Measurements from ENCODE around the gene PAXX.
A peak's percentile ranks its signal among the peaks of the same experiment; 100 is the strongest.

The PAXX gene

DNA sequence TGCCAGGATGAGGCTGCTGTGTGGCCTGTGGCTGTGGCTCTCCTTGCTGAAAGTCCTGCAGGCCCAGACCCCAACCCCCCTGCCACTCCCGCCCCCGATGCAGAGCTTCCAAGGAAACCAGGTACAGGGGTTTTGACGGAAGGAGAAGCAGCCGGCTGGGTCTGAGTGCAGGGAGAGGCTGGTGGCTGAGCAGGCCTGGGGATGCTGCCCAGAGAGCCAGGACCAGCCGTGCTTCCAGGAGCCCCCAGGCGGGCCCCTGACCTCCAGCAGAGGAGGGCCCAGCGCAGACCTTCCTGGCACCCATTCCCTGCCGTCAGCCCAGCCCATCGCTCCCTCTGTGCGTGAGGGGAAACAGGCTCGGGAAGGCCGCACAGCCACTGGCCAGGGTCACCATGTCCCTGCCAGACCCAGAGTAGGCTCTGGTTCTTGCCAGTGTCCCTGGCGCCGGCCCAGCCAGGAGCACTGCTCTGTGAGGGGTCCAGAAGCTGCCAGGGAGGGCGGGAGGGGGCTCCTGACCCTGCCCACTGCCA, 39.8 kb upstream of the PAXX start:
- intact Hi-C loops (cut with DNase I): no loop called here
- DNase-seq: peak in 3 of 10 donors; percentile 41 to 75 (median 59)

DNA sequence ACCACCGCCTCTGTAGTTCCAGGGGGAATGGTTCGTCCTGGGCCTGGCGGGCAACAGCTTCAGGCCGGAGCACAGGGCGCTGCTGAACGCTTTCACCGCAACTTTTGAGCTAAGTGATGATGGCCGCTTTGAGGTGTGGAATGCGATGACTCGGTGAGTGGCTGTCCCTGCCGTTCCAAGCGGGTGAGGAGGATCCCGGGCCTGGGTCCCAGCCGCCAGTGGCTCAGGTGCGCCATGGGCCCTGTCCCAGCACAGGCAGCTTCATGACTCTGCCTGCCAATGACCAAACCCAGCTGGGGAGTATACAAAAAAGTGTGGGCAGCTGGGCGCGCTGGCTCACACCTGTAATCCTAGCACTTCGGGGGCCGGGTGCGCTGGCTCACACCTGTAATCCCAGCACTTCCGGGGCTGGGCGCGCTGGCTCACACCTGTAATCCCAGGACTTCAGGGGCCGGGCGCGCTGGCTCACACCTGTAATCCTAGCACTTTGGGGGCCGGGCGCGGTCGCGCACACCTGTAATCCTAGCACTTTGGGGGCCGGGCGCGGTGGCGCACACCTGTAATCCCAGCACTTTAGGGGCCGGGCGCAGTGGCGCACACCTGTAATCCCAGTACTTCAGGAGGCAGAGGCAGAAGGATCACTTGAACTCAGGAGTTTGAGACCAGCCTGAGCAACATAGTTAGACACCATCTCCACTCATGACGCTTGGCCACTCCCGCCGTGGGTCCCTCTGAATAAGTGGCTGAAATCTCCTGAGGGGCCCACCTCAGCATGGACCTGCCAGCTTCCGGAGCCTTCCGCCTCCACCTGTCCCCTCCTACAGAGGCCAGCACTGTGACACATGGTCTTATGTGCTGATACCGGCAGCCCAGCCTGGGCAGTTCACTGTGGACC, 39.1 kb upstream of the PAXX start:
- intact Hi-C loops (cut with DNase I): no loop called here
- no peak for DNase-seq

DNA sequence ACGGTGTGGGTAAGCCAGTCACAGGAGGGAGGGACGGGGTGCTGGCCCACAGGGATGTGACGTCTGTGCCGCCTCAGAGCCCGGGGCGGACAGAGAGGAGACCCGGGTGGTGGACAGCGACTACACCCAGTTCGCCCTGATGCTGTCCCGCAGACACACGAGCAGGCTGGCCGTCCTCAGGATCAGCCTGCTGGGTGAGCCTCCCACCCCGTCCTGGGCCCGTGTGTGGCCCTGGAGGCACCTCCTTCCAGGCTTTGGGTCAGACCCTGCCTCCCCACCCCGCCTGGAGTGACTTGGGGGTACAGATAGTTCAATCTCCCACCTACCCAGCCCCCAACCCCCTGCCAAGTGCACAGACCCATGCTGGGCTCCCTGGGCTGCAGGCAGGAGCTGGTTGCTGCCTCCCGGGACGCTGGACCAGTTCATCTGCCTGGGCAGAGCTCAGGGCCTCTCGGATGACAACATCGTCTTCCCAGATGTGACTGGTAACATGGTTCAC, 38.4 kb upstream of the PAXX start:
- intact Hi-C loops (cut with DNase I): no loop called here
- DNase-seq: peak in 1 of 10 donors; percentile 37

DNA sequence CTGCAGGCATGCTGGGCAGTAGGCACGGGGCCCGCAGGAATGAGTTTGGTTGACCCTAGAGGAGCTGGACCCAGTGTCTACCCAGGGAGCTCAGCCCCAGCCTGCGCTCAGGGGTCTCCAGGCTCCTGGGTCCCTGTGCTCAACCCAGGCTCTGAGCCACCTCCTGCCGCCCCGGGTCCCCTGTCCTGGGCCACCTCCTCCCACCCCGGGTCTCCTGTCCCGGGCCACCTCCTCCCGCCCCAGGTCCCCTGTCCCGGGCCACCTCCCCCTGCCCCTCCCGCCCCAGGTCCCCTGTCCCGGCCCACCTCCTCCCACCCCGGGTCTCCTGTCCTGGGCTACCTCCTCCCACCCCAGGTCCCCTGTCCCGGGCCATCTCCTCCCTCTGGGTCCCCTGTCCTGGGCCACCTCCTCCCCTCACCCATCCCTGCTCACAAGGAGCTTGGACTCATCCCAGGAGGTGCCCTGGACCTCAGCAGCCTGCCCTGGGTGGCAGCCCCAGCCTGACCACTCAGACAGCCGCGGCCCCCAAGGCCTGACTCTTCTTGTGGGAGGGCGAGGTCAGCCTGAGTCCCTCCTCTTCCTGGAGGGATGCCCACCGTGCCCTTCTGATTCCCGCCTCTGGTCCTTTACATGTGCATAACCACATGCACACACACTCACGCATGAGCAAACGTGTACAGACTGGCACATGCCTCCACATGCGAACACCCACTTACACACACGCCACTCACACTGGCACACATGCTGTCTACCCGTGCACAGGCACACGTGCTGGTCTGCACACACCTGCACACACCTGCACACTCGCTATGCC, 37.7 kb upstream of the PAXX start:
- intact Hi-C loops (cut with DNase I): no loop called here
- no peak for DNase-seq

DNA sequence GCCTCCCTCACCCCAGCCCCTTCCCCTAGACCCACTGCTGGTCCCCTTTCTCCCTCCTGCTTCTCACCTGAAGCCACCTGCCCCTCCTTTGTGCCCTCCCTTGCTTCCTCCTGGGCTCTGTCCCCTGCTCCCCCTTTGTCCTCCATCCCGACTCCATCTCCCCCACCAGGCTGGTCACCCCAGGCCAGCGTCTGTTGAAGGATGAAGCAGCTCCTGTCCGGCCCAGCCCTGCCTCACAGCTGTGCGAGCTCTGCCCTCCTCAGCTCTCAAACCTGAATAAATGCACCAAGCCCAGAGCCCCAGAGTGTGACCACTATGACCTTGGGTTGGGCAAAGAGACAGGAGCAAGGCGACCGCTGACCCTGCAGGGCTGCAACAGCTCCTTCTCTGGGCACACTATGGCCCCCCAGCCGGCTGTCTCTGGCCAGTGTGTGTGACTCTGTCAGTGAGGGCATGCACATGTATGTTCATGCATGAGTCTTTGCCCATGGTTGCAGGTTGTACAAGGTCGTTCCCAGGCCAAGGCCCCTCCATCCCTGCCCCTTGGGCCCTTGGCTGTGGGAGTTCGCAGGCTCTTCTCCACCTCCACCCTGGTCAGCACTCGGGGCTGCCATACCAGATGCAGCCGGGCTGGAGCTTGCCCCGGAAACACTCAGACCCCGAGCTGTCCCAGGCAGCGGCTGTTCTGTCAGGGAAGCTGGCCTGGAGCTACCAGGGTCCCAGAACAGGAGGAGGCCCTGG, 36.9 kb upstream of the PAXX start:
- no peak for DNase-seq

DNA sequence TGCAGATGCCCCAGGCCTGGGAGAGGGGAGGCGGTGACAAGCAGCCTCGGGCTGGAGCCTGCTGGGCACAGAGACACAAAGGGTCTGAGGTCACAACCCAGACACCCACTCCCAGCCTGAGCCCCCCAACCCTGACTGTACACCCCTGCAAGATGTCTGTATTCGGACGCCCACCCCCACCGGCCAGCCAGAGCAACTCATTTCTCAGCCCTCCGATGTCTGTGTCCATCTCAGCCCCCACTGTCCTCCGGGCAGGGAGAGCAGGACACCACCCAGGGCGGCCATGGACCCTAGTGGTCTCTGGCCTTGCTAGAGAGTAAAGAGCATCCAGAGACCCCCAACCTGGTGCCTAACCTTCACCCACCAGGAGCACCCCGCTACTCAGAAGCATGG, 36.3 kb upstream of the PAXX start:
- intact Hi-C loops (cut with DNase I): no loop called here
- no peak for DNase-seq

More for the DNA sequence above, 36.9 kb upstream of the PAXX start:
- intact Hi-C loops (cut with DNase I): no loop called here

DNA sequence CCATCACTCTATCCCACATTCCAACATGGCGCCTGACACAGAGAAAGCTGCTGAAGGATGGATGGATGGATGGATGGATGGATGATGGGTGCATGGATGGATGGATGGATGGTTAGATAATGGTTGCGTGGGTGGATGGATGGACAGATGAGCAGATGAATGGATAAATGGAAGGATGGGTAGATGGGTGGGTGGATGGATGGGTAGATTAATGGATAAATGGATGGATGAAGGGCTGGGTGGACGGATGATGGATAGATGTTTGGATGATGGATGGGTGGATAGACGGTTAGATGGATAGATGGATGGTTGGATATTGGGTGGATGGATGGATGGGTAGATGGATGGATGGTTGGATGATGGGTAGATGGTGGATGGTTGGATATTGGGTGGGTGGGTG, 35.6 kb upstream of the PAXX start:
- DNase-seq: no peak
- intact Hi-C loops (cut with DNase I): no loop called here

DNA sequence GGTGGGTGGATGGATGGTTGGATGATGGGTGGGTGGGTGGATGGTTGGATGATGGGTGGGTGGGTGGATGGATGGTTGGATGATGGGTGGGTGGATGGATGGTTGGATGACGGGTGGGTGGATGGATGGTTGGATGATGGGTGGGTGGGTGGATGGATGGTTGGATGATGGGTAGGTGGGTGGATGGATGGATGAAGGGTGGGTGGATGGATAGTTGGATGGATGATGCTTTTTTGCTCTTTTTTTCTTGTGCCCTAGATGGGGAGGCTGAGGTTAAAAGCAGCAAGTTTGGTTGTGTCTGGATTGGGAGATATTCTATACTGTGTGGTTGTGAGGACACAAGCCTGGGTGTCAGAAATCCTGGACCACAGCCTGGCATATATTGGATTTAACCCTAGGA, 34.8 kb upstream of the PAXX start:
- intact Hi-C loops (cut with DNase I): no loop called here
- DNase-seq: no peak

DNA sequence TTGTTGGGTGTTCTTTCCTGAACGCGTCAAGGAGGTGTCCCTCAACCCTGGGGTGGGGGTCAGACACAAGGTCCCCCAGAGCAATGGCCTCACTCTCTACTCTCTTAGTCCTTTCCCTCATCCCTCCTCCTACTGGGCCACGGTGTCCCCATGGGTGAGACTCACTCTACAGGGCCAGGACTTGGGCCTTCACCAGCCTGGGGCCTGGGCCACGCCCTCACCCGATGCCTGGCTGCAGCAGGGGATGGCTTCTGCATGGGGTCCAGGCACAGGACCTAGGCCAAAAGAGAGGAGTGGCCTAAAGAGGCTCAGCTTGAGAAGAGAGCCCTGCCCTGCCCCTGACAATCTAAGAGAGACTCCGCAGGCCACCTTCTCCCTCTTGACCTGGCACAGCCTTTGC, 34.3 kb upstream of the PAXX start:
- intact Hi-C loops (cut with DNase I): no loop called here
- no peak for DNase-seq

DNA sequence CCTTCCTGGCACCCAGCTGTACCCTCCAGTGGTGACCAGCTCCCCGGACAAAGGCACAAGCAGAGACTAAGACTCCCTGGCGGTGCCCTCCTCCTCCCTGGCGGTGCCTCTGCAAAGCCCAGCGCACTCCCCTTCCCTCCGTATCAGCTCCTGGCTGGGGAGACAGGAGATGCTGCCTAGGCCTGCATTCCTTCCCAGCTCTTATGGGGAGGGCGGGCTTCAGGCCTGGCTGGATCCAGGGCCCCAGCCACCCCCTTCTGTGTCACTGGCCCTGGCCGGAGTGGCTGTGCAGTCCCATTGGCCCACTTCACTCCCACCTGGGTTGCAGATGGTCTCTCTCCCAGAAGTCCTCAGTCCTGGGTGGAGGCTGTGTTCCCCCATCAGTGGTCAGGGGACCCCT, 33.7 kb upstream of the PAXX start:
- DNase-seq: no peak
- intact Hi-C loops (cut with DNase I): no loop called here

DNA sequence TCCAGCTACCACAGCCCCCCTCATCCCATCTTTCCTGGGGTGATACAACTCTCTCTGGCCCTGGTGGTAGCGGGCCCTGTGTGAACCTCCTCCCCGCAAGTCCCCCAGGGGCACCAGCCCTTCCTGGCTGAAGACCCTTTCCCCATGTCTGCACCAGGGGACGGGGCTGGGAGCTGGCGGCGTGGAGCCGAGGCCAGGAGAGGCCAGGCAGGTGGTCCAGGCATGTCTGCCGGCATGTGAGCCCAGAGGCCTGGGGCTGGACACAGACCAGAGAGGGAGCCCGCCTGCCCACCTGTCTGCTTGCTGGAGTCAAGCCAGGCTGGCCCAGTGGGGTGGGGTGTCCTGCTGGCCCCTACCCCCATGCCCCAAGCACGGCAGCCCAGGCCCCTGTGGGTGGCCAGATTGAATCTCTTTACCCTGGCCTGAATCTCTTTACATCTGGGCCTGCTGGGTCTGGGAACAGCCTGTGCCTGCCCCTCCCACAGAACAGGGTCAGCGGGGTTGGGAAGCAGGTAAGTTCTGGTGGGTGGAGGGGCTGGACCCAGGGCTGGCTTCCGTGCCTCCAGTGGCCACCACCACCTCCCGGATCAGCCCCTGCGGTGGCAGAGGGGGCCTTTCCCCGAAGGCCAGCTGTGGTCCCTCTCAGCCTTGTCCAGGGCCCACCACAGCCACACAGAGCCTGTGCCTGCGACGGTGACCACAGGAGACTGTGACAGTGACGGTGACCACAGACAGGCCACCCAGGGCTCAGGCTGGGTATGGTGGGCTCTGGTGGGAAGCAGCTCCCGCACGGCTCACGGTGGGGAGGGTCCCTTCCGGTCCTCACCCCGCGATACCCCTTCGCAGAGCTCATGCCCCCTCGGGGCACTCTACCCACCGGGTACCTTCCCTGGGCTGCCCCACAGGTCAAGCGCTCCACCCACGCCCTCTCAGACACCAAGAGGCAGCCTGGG, 33.0 kb upstream of the PAXX start:
- no peak for DNase-seq
- intact Hi-C loops (cut with DNase I): no loop called here

DNA sequence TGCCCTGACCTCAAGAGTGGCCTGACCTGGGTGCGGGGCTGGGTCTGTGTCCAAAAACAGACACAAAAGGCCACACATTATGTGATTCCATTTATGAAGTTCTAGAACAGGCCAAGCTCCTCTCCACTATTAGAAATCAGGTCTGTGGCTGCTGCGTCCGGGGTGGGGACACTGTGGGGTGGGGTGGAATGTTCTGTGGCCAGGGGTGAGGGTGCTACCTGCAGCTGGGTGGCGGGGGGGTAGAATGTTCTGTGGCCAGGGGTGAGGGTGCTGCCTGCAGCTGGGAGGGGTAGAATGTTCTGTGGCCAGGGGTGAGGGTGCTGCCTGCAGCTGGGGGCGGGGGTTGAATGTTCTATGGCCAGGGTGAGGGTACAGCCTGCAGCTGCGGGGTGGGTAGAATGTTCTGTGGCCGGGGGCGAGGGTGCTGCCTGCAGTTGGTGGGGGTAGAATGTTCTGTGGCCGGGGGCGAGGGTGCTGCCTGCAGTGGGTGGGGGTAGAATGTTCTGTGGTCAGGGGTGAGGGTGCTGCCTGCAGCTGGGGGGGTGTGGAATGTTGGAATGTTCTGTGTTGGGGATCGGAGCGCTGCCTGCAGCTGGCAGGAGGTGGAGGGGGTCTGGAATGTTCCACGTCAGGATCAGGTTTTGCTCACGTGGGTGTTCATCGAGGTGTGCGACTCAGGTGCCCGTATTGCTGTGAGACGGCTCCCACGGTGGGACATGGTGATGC, 31.8 kb upstream of the PAXX start:
- DNase-seq: no peak
- intact Hi-C loops (cut with DNase I): no loop called here

DNA sequence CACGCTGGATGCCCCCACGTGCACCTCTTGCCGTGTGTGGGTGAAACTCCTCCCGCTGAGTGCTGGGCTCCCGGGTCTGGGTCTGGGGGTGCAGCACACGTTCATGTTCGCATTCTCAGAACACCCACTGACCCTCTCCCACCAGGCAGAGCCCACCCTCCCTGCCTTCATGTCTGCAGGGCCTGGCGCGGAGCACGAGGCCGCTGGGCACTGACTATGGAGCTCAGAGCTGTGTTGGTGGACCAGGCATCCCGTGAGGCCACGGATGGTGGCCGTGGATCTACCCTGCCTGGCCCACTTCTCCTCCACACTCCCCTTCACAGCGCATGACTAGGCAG, 31.3 kb upstream of the PAXX start:
- intact Hi-C loops (cut with DNase I): no loop called here
- DNase-seq: no peak

DNA sequence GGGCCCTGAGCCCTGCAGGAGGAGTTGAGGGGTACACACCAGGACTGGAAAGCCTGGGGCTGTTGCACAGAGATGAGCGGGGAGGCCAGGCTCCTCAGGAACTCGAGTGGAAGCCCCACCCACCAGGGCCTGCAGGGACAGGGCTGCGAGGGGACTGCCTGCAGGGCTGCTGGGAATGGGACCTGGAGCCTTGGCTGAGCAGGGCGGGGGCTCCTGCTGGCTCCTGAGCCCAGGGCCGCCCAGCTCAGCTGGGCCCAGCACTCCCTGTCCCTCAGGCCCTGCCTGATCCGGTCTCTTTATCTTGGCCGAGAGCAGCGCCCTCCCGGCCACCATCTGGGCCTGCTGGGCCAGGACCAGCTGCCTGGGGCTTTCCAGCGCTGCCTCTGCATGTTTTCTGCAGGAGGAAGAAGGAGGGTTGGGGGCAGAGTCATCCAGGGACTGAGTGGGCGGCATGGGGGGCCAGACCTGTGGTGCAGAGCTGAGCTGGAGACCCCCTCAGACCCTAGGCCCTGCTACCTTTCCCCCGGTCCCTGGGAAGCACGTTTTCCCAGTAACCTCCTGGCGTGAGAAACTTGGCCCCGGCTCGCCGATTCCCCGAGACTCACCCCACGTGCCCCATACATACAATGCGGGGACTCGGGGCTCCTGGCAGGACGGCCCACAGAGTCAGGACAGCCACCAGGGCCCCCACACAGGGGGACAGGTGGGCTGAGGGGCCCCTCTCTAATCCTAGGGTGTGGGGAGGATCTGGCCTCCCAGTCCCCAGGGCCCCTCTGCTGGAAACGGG, 30.8 kb upstream of the PAXX start:
- intact Hi-C loops (cut with DNase I): no loop called here
- peak in 3 of 10 donors; percentile 46 to 87 (median 50) for DNase-seq

DNA sequence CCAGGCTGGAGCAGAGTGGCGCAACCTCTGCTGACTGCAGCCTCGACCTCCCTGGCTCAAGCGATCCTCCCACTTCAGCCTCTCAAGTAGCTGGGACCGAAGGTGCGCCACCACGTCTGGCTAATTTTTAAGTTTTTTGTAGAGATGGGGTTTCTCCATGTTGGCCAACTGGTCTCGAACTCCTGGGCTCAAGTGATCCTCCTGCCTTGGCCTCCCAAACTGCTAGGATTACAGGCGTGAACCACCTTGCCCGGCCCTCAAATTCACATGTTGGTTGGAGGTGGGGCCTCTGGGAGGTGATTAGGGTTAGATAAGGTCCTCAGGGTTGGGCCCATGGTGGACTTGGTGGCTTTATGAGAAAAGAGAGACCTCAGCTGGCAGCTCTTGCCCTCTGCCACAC, 30.1 kb upstream of the PAXX start:
- intact Hi-C loops (cut with DNase I): no loop called here
- no peak for DNase-seq

DNA sequence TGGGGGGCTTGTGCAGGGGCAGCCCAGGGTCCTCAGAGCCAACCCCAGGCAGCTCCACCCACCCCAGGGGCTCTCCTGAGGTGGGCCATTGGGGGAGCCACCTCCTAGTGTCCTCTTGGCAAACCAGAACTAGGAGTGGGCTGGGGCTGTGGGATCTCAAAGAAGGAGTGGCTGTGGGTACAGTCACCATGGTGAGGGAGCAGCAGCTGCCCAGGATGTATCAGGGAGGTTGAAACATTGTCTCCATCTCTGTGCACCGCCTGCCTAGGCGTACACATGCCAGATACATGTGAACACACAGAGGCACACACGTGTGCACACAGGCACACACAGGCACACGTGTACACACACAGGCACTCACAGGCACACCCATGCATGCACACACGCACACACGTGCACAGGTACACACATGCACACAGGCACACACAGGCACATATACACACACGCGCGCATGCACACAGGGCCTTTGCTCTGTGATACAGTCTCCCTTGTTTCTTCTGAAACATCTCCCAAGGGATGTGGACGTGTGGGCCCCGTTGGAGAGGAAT, 29.4 kb upstream of the PAXX start:
- DNase-seq: no peak
- intact Hi-C loops (cut with DNase I): no loop called here

DNA sequence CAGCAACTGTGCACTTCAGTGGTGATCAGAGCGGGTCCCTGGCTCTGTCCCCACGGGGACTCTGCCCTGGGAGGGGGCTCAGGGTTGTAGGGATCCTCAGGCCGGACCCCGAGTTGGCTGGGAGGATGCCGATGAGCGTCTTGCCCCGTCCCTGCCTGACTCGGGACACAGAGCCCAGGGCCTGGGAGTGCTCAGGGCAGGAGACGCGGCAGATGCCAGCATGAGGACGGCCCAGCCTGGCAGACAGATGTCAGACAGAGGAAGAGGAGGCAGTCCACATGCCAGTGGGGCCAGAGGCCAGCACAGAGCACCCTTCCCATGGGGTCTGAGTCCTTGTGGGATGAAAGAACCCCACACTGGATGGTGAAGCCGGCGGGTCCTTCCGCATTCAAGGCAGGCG, 28.9 kb upstream of the PAXX start:
- intact Hi-C loops (cut with DNase I): no loop called here
- no peak for DNase-seq

DNA sequence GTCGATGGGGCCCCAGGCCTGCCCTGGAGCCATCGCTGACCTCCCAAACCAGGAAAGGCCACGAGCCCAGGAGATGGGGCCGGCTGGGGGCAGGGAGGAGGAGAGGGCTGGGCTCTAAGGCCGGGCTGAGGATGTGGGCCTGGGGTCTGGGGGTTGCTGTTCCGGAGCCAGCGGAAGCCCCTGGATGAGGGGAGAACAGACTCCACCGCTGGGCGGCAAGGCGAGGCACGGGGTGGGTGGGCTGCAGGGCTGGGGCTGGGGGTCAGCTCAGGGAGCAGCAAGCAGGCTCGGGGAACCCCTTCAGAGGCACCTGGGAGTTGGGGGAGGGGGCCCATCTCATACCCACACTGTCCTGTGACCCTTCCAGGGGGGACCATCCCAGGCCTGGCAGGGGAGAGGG, 28.5 kb upstream of the PAXX start:
- intact Hi-C loops (cut with DNase I): no loop called here
- no peak for DNase-seq

Data from posterior cingulate gyrus (tissue), 11 donors.